NCI-H526 treated with DMSO at 0.1 percent for 48 hours (cell line): ENCODE data around the gene APOL6.

Experiments used
- DNase-seq: peaks from one replicate; lab custom pipeline; 2025; lab: John Stamatoyannopoulos, UW

Gene APOL6, protein sequence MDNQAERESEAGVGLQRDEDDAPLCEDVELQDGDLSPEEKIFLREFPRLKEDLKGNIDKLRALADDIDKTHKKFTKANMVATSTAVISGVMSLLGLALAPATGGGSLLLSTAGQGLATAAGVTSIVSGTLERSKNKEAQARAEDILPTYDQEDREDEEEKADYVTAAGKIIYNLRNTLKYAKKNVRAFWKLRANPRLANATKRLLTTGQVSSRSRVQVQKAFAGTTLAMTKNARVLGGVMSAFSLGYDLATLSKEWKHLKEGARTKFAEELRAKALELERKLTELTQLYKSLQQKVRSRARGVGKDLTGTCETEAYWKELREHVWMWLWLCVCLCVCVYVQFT

GRCh38 chr22:35648066-35649025 lies at the start of gene APOL6:
Gene APOL6, plus strand, starts transcription at chr22:35648446. Its CDS starts 7,980 bp downstream, at chr22:35656426.
- DNase-seq, result no peak

DNA sequence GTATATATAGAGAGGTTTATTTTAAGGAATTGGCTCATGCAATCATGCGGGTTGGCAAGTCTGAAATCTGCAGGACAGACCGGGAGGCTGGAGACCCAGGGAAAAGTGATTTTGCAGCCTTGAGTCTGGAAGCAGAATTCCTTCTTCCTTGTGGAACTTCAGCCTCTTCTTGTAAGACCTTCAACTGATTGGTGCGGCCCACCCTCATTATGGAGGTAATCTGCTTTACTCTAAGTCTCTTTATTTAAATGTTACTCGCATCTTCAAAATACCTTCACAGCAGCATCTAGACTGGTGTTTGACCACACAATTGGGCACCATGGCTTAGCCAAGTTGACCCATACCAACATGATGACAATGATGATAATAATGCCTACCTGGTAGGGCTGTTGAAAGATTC lies 48.9 kb upstream of the APOL6 start:
- DNase-seq, result no peak

GRCh38 chr22:35600476-35600875 lies 47.8 kb upstream of the APOL6 start:
- DNase-seq, result no peak

DNA sequence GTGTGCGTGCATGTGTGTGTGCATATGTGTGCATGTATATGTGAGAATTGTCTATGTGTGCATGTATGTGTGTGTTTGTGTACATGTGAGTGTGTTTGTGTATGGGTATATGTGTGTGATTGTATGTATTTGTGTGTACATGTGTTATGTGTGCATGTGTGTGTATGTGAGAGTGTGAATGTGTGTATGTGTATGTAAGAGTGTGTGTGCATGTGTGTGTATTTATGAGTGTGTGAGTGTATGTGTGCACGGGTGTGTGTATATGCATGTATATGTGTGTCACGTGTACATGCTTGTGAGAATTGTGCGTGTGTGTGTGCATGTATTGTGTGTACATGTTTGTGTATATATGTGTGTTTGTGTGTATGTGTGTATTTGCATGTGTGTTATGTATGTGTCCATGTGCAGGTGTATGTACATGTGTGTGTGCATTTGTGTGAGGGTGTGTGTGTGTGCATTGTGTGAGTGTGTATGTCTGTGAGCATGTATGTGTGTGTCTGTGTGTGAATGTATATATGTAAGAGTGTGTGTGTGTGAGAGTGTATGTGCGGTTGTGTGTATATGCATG lies 47.1 kb upstream of the APOL6 start:
- no peak for DNase-seq

- DNase-seq, result no peak
Observed at GRCh38 chr22:35601743-35602615, 46.3 kb upstream of the APOL6 start.

- no peak for DNase-seq
Observed at GRCh38 chr22:35604621-35605368, 43.5 kb upstream of the APOL6 start.

- no peak for DNase-seq
Observed at GRCh38 chr22:35605369-35605680, 42.9 kb upstream of the APOL6 start.

GRCh38 chr22:35605851-35606481 lies 42.3 kb upstream of the APOL6 start:
- no peak for DNase-seq

- no peak for DNase-seq
Observed at GRCh38 chr22:35606916-35607315, 41.3 kb upstream of the APOL6 start.

GRCh38 chr22:35608088-35608487 lies 40.2 kb upstream of the APOL6 start:
- no peak for DNase-seq

DNA sequence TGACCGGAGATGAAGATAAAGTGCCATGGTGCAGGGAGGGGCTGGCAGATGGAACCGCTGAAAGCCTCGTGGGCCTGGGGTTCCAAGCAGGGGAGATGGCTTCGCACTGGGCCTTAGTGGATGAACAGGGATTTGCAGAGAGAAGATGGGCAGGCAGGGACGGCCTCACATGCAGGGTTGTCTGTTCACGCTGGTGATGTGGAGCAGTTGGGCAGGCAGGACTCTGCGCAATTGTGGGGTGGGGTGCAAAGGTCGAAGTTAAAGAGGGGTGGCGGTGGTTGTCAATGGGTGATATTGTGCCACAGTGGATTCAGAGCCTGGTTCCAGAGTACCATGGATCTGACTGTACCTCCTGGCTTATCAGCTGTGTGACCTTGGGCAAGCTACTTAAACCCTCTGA lies 39.0 kb upstream of the APOL6 start:
- no peak for DNase-seq

DNA sequence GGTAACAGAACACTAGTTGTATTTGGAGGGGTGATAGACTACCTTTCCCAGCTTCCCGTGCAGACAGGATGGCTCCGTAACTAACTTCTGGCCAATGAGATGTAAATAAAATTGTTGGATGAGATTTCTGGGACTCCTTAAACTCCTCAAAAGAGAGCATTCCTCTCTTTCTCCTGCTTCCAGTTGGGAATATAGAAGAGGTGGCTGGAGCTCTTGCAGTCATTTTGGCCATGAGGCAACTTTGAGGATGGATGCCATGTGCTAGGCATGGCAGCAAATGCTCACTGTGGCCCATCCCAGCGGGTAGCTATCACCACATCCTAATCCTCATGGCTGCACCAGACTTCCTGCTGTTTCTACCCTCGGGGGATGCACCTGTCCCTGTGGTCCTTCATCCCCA lies 38.5 kb upstream of the APOL6 start:
- no peak for DNase-seq

DNA sequence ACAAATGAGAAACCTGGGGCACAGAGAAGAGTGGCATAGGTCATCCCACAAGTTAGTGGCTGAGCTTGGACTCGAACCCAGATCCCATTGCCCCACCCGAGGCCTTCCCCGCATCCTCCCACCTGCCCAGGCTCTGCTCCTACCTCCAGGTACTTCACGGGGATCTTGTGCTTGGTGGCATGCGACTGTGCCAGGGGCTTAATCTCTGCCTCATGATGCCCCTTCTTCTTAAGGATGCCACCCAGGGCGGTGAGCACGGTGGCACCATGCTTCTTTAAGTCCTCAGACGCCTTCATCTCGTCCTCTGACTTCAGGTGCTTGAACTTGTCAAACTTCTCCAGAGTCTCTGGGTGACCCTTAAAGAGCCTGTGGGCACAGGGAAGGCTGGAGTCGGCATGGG lies 37.5 kb upstream of the APOL6 start:
- no peak for DNase-seq

- DNase-seq, result no peak
Observed at GRCh38 chr22:35611200-35611890, 36.9 kb upstream of the APOL6 start.

DNA sequence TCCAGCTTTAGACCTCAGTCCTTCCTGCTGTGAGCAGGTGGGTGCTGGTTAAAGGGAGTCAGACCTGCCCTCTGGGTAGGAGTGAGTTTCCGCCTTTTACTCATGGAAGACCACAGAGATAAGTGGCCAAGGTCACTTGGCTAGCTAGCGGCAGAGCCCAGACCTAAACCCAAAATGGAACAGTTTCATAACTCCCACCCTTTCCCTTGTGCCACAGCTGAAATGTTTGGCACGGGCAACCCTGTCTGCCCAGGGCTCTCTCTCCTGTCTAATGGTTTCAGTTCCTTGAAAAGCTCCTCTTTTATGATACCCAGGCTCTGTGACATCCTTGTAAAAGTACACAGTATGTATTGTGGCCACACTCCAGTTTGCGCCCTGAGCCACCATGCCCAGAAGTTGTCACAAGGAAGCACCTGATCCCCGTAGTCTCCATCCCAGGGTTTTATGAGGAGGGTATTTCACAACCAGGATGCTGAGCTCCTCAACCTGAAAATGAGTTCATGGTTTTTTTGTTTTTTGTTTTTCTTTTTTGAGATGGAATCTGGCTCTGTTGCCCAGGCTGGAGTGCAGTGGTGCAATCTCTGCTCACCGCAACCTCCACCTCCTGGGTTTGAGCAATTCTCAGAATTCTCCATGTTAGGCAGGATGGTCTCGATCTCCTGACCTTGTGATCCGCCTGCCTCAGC lies 36.2 kb upstream of the APOL6 start:
- DNase-seq, result no peak

DNA sequence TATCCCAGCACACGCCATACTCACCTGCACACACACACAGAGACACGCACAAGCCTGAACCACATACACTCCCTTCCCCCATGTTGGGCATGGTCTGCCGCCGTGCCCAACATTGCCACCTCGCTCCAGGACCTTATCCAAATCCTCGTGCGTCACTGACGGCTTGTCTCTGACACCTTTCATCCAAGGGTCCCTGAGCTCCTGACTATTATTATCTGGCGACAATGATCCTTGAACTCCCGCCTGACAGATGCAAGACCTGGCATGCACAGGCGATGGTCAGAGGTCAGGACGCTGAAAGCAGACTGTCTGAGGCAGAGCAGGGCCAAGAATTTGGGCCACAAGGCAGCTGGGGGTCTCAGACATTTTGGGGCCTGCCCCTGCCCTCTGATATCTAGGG lies 35.3 kb upstream of the APOL6 start:
- DNase-seq, result no peak

DNA sequence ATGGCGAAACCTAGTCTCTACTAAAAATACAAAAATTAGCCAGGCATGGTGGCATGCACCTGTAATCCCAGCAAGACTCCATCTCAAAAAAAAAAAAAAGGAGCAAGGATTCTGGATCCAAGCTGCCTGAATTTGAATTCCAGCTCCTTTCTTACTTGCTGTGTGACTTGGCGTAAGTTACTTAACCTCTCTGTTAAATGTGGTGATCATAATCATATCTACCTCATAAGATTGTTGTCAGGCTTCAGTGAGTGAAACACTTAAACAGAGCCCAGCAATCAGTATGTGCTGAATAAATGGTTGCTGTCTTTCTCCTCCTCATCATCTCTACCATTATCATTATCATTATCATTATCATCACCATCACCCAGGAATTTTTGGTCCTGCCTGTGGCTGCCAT lies 33.8 kb upstream of the APOL6 start:
- no peak for DNase-seq

- no peak for DNase-seq
Observed at GRCh38 chr22:35615156-35615555, 33.1 kb upstream of the APOL6 start.

DNA sequence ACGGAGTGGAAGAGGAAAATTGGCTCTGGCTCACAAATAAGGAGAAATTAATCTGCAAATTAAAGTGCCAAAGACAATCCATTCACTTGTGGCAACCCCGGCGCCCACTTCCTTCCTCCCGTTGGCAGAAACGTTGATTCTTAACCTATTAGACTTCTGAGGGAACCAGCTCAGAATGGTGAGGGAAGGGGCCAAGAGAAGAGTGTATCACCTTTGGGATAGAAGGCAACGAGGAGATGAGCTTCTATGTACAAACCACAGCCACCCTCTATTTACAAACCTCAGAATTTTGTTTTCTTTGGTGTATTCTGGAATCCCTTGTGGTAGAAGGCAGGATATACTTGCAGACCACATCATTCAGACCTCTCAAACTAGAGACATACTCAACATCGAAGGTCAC lies 32.2 kb upstream of the APOL6 start:
- no peak for DNase-seq
